GM12878 (cell line): ENCODE results near the gene ZNF775. TPM values are rescaled to one million over a fixed set of nuclear protein-coding genes. Genes with fewer than 3 reads are reported as not detected.
A peak's percentile ranks its signal among the peaks of the same experiment; 100 is the strongest.

ENCODE experiments used
- ATAC-seq: fragments of 200-7000 bp; cut with Tn5 transposase; 3 replicates; pipeline ENCODE4 v1.9.1; 2020; ENCODE audit warnings: mild to moderate bottlenecking, moderate library complexity
- BruUV-seq: library from RNA; stranded (reverse); fragments of 400-500 nt; replicated peaks from 2 replicates; lab custom pipeline; 2021; lab: Mats Ljungman, UMichigan
- CTCF ChIA-PET: fragments of 300-600 bp; sonication (Branson Sonifier 250); formaldehyde crosslinking; extraction: SDS; loops from one replicate; lab custom pipeline; 2021; ENCODE audit warnings: inconsistent platforms; lab: Yijun Ruan, JAX
- POLR2A ChIA-PET: fragments of 350-600 bp; formaldehyde crosslinking; extraction: SDS; loops from one replicate; lab custom pipeline; 2021; ENCODE audit warnings: inconsistent platforms; lab: Charles Lee
- RAD21 ChIA-PET: fragments of 300-600 bp; sonication (Branson Sonifier 250); formaldehyde crosslinking; loops from one replicate; lab custom pipeline; 2023; ENCODE audit warnings: antibody characterized with exemption; ENCODE audit not compliant: unreplicated experiment; lab: Charles Lee
- SMC1A ChIA-PET: fragments of 300-600 bp; sonication (Branson Sonifier 250); formaldehyde crosslinking; loops from one replicate; lab custom pipeline; 2023; ENCODE audit not compliant: unreplicated experiment, uncharacterized antibody; lab: Charles Lee
- DNase-seq: peaks from one replicate; pipeline ENCODE4 v3.0.0-alpha.2; 2011; ENCODE audit warnings: low read depth, low spot score
- FAIRE-seq: peaks from 3 replicates; lab custom pipeline; 2011; peaks lifted over from hg19 to GRCh38; lab: Jason Lieb, UNC
- H2AFZ ChIP-seq: 2 replicates; pipeline ENCODE4 v1.6.0; 2011; ENCODE audit warnings: low read depth, low read length, control low read depth; ENCODE audit not compliant: control insufficient read depth
- H3K27ac ChIP-seq: 2 replicates; pipeline ENCODE4 v1.5.1; 2011; ENCODE audit warnings: control low read depth; ENCODE audit not compliant: control insufficient read depth, insufficient read depth
- H3K27me3 ChIP-seq, 2 experiments: replicated peaks in 1 of 2; 2 replicates each; pipeline versions ENCODE4 v1.6.0 to v1.6.1; 2011; ENCODE audit warnings: low read length in 1 of 2; ENCODE audit not compliant: control insufficient read depth in 2 of 2, insufficient read depth in 2 of 2
- H3K36me3 ChIP-seq, 2 experiments: 2 replicates each; pipeline ENCODE4 v1.5.1; 2011; ENCODE audit warnings: low read length in 1 of 2; ENCODE audit not compliant: control insufficient read depth in 2 of 2, insufficient read depth in 2 of 2
- H3K4me1 ChIP-seq: 2 replicates; pipeline ENCODE4 v1.6.1; 2011; ENCODE audit warnings: mild to moderate bottlenecking, low read length, moderate library complexity, mixed read lengths; ENCODE audit not compliant: control insufficient read depth, insufficient read depth
- H3K4me2 ChIP-seq: 2 replicates; pipeline ENCODE4 v1.6.0; 2011; ENCODE audit warnings: control low read depth; ENCODE audit not compliant: control insufficient read depth, insufficient read depth
- H3K4me3 ChIP-seq: fragments of 200-600 bp; sonication (generic); 2 replicates; pipeline ENCODE4 v1.5.1; 2016
- H3K79me2 ChIP-seq: 2 replicates; pipeline ENCODE4 v1.6.0; 2011; ENCODE audit warnings: low read length; ENCODE audit not compliant: control insufficient read depth, insufficient read depth
- H3K9ac ChIP-seq: 2 replicates; pipeline ENCODE4 v1.8.0; 2011; ENCODE audit warnings: low read length, control low read depth, mixed read lengths; ENCODE audit not compliant: control insufficient read depth, insufficient read depth
- H3K9me3 ChIP-seq: replicated peaks from 3 replicates; pipeline ENCODE4 v1.5.1; 2011; ENCODE audit warnings: mild to moderate bottlenecking, low read length; ENCODE audit not compliant: control insufficient read depth, insufficient read depth
- H4K20me1 ChIP-seq: 2 replicates; pipeline ENCODE4 v1.6.0; 2011; ENCODE audit not compliant: control insufficient read depth, insufficient read depth
- CHD2 ChIP-seq: IDR thresholded peaks from 2 replicates; pipeline ENCODE4 v1.6.1; 2011; ENCODE audit warnings: low read depth, low read length, improper control_type of control experiment, borderline replicate concordance
- E2F8 ChIP-seq: fragments of 450-650 bp; IDR thresholded peaks from 2 replicates; pipeline ENCODE4 v1.6.1; 2018; ENCODE audit warnings: mild to moderate bottlenecking, low read depth, moderate library complexity; ENCODE audit not compliant: partially characterized antibody
- EGR1 ChIP-seq, 2 experiments: IDR thresholded peaks; 1 replicate in 1 of 2; 2 replicates in 1 of 2; pipeline ENCODE4 v1.6.1; 2011 to 2012; ENCODE audit warnings: low read depth in 2 of 2, low read length in 2 of 2, borderline replicate concordance in 1 of 2, mild to moderate bottlenecking in 1 of 2, moderate library complexity in 1 of 2
- IKZF1 ChIP-seq: fragments of 450-650 bp; conservative IDR thresholded peaks from 2 replicates; pipeline ENCODE4 v1.6.1; 2017; ENCODE audit warnings: antibody characterized with exemption, mild to moderate bottlenecking
- MTA2 ChIP-seq: fragments of 450-650 bp; IDR thresholded peaks from 2 replicates; pipeline ENCODE4 v1.6.1; 2016; ENCODE audit warnings: low read depth, mild to moderate bottlenecking, moderate library complexity
- NFYB ChIP-seq: IDR thresholded peaks from 2 replicates; pipeline ENCODE4 v1.6.1; 2011; ENCODE audit warnings: low read depth, mild to moderate bottlenecking, low read length, improper control_type of control experiment, moderate library complexity; ENCODE audit not compliant: insufficient read depth
- NKRF ChIP-seq: fragments of 450-650 bp; conservative IDR thresholded peaks from 2 replicates; pipeline ENCODE4 v1.6.1; 2017; ENCODE audit warnings: mild to moderate bottlenecking, moderate library complexity
- POLR2A ChIP-seq: IDR thresholded peaks from 2 replicates; pipeline ENCODE4 v1.6.1; 2011; ENCODE audit warnings: low read depth, mild to moderate bottlenecking, low read length
- POU2F2 ChIP-seq: IDR thresholded peaks from 3 replicates; pipeline ENCODE4 v1.6.1; 2011; ENCODE audit warnings: low read depth, mild to moderate bottlenecking, low read length, borderline replicate concordance
- RAD21 ChIP-seq: IDR thresholded peaks from 2 replicates; pipeline ENCODE4 v1.6.1; 2011; ENCODE audit warnings: mild to moderate bottlenecking, low read depth, low read length, moderate library complexity; ENCODE audit not compliant: insufficient read depth
- REST ChIP-seq: IDR thresholded peaks from 2 replicates; pipeline ENCODE4 v1.6.1; 2012; ENCODE audit warnings: mild to moderate bottlenecking, low read depth, low read length
- SP1 ChIP-seq: IDR thresholded peaks from one replicate; pipeline ENCODE4 v1.6.1; 2011; ENCODE audit warnings: low read depth, low read length
- TAF1 ChIP-seq: IDR thresholded peaks from 2 replicates; pipeline ENCODE4 v1.6.1; 2011; ENCODE audit warnings: mild to moderate bottlenecking, low read depth, low read length, borderline replicate concordance
- TCF3 ChIP-seq: IDR thresholded peaks from 2 replicates; pipeline ENCODE4 v1.6.1; 2012; ENCODE audit warnings: low read depth, mild to moderate bottlenecking, low read length, borderline replicate concordance; ENCODE audit not compliant: insufficient read depth
- ZNF384 ChIP-seq: IDR thresholded peaks from 2 replicates; pipeline ENCODE4 v1.6.1; 2012; ENCODE audit warnings: low read depth, mild to moderate bottlenecking, low read length, improper control_type of control experiment, borderline replicate concordance
- WGBS: methylation state at CpG from one replicate; pipeline ENCODE4 v1.1.6; 2016; ENCODE audit warnings: low lambda C conversion rate; ENCODE audit not compliant: insufficient replicate concordance, insufficient coverage; ENCODE audit errors: missing lambda C conversion rate; 5-methylcytosine and 5-hydroxymethylcytosine counted together
- in situ Hi-C: fragments of 300-500 bp; cut with MboI; formaldehyde crosslinking; loops from 9 replicates; pipeline ENCODE4 v1.14.3; 2018; ENCODE audit warnings: mixed read lengths
- intact Hi-C: fragments of 100-400 bp; cut with micrococcal nuclease; formaldehyde crosslinking; loops from one replicate; pipeline ENCODE4 v1.14.2; 2022; ENCODE audit not compliant: unreplicated experiment
- polyA plus RNA-seq, 11 experiments: library from polyadenylated mRNA; depleted of rRNA in 4 of 11; unstranded in 6 of 11; stranded (reverse) in 5 of 11; fragments of >200 nt; fragmentation: Nextera tagmentation in 4 of 11; fragmentation: Illumina TruSeq in 1 of 11; extraction: Ambion mirVana in 4 of 11; extraction: Trizol in 1 of 11; gene quantifications; 1 replicate in 1 of 11; 2 replicates in 10 of 11; pipeline versions ENCODE4 v1.2.1 to v1.2.3, GENCODE V29; 2011 to 2016; ENCODE audit warnings: inconsistent platforms in 2 of 11, missing spikeins in 2 of 11, low read depth in 1 of 11
- total RNA-seq, 4 experiments: library from RNA; depleted of rRNA in 3 of 4; stranded (reverse); fragments of >200 nt in 3 of 4; fragmentation: Illumina TruSeq in 1 of 4; extraction: Trizol in 1 of 4; gene quantifications; 2 replicates each; pipeline versions ENCODE4 v1.2.1 to v1.2.3, GENCODE V29; 2013 to 2021

ZNF775 gene
- total and polyA plus RNA-seq, 10 of the 15 experiments (the other 5 are each of a cell fraction or from before 2014, with no cell fraction given) = 0.05 to 14.3 (median 2.1) TPM

GRCh38 chr7:150399421-150400007 is 20.4 kb downstream of the ZNF775 start:
- no peak overlapping the region for H3K27ac ChIP-seq
- FAIRE-seq (no peak), DNase-seq (no peak), ATAC-seq (0 out of 3 replicates have a peak, but pooled peaks have one; percentile 6)
- ChIA-PET POLR2A (interaction anchor here (0.7 to 1.6 kb wide), 4 partner anchors 8 to 102 kb away, joined by 3 to 6 read pairs (median 4); no protein-coding TSS in a partner anchor), SMC1A (interaction anchor here (1.0 to 5.9 kb wide), 3 partner anchors 10 to 21 kb away, joined by 3 to 37 read pairs (median 6); no protein-coding TSS in a partner anchor), RAD21 (no interaction called here), CTCF (interaction anchor here (1.0 to 11.6 kb wide), 2 partner anchors 21 to 43 kb away, joined by 3 to 72 read pairs; no protein-coding TSS in a partner anchor)
- no peaks in the 10 kb centered on the region for H3K9me3 ChIP-seq
- 76% methylated on average over 15 of the region's 15 CpGs for WGBS
- H3K9ac ChIP-seq = no peak overlapping the region
- in situ Hi-C loops (loop anchor here (25.0 kb wide), 1 partner anchor 337 kb away; no protein-coding TSS in a partner anchor), intact Hi-C loops (loop anchor here (2.0 kb wide), 1 partner anchor 19 kb away; no protein-coding TSS in a partner anchor)
- no peaks in the 10 kb centered on the region for H4K20me1 ChIP-seq
- H3K27me3 ChIP-seq = no peaks in the 10 kb centered on the region
- H3K4me3 ChIP-seq = no peak overlapping the region
- H3K79me2 ChIP-seq = peaks cover 1% of the 10 kb centered on the region; the same call in 1 of the 2 replicates
- H2AFZ ChIP-seq = no peak overlapping the region
- H3K4me1 ChIP-seq = peaks cover 36% of the 10 kb centered on the region
- BruUV-seq = no TSS peak
- no peak overlapping the region for H3K4me2 ChIP-seq
- peaks cover 0 to 12% of the 10 kb centered on the region in 2 experiments; a peak in 3 of 4 replicates for H3K36me3 ChIP-seq
- TF ChIP-seq POU2F2 (no peak), TCF3 (no peak), MTA2 (no peak), NKRF (no peak), RAD21 (no peak), SP1 (no peak), EGR1 (IDR thresholded peaks at IDR 0.05; ENCODE audit: borderline replicate concordance in 1 of 2, low read depth in 2 of 2, low read length in 2 of 2) (no peak), E2F8 (no peak), ZNF384 (no peak), TAF1 (no peak), IKZF1 (no peak), CHD2 (no peak), POLR2A (no peak), REST (no peak), NFYB (no peak)
